Natural killer cell (primary cell): ENCODE results near the gene MS4A6E. TPM values are rescaled to one million over a fixed set of nuclear protein-coding genes. Genes with fewer than 3 reads are reported as not detected.

ENCODE experiments used
- ATAC-seq, 3 donors: fragments of 150-1000 bp in 2 of 3; fragments of 200-7000 bp in 1 of 3; cut with Tn5 transposase; 1 replicate in 1 of 3; 2 replicates in 2 of 3; pipeline ENCODE4 v1.10.0; 2021; ENCODE audit warnings: mild to moderate bottlenecking in 2 of 3, moderate library complexity in 2 of 3
- DNase-seq, 2 donors: peaks; one replicate each; pipeline versions ENCODE4 v3.0.0 to v3.0.0-alpha.2; 2013 to 2021; ENCODE audit warnings: mixed read lengths in 1 of 2
- H3K27ac ChIP-seq: one replicate; pipeline ENCODE4 v1.5.1; 2013; ENCODE audit warnings: mild to moderate bottlenecking, low read length
- H3K27me3 ChIP-seq: one replicate; pipeline ENCODE4 v1.6.1; 2013; ENCODE audit warnings: low read length; ENCODE audit not compliant: control insufficient read depth, insufficient read depth
- H3K36me3 ChIP-seq: one replicate; pipeline ENCODE4 v1.6.1; 2013; ENCODE audit warnings: low read length; ENCODE audit not compliant: control insufficient read depth, insufficient read depth
- H3K4me1 ChIP-seq: one replicate; pipeline ENCODE4 v1.6.1; 2013; ENCODE audit warnings: low read length; ENCODE audit not compliant: control insufficient read depth, insufficient read depth
- H3K4me3 ChIP-seq: one replicate; pipeline ENCODE4 v1.5.1; 2013; ENCODE audit warnings: low read length
- H3K9me3 ChIP-seq: one replicate; pipeline ENCODE4 v1.6.1; 2013; ENCODE audit warnings: low read length; ENCODE audit not compliant: control insufficient read depth, insufficient read depth
- H3K27ac Mint-ChIP-seq, 2 donors: one replicate each; pipeline ENCODE4 v1.8.0; 2022; ENCODE audit warnings: mild to moderate bottlenecking in 2 of 2, mixed read lengths in 2 of 2, moderate library complexity in 1 of 2
- H3K27me3 Mint-ChIP-seq, 2 donors: one replicate each; pipeline ENCODE4 v1.8.0; 2022; ENCODE audit warnings: low read depth in 2 of 2, mixed read lengths in 2 of 2
- H3K36me3 Mint-ChIP-seq: one replicate; pipeline ENCODE4 v1.8.0; 2022; ENCODE audit warnings: mixed read lengths
- H3K4me1 Mint-ChIP-seq, 2 donors: one replicate each; pipeline ENCODE4 v1.8.0; 2022; ENCODE audit warnings: mixed read lengths in 2 of 2
- H3K4me3 Mint-ChIP-seq: one replicate; pipeline ENCODE4 v1.8.0; 2022; ENCODE audit warnings: mild to moderate bottlenecking, moderate library complexity, mixed read lengths
- H3K9me3 Mint-ChIP-seq, 2 donors: one replicate each; pipeline ENCODE4 v1.8.0; 2022; ENCODE audit warnings: mixed read lengths in 2 of 2
- CTCF ChIP-seq: fragments of 200-600 bp; IDR thresholded peaks from one replicate; pipeline ENCODE4 v1.8.0; 2022; ENCODE audit warnings: antibody characterized with exemption
- WGBS: methylation state at CpG from one replicate; pipeline ENCODE4 v1.1.7; 2013; ENCODE audit warnings: missing lambda C conversion rate; ENCODE audit not compliant: insufficient coverage; 5-methylcytosine and 5-hydroxymethylcytosine counted together
- intact Hi-C: fragments of 100-400 bp; cut with micrococcal nuclease; formaldehyde crosslinking; loops from one replicate; pipeline ENCODE4 v1.14.2; 2022
- total RNA-seq, 4 donors: library from RNA; stranded (reverse); fragments of 120-200 nt in 1 of 4; gene quantifications; one replicate each; pipeline versions ENCODE4 v1.2.3 to v1.2.4, GENCODE V29; 2013 to 2022

The MS4A6E gene
- total RNA-seq, 3 donors from 2014 or later (not counting 1 experiment from before 2014, with no cell fraction given) = not detected

GRCh38 chr11:60357771-60358170, 30.7 kb downstream of the MS4A6E start:
- peaks cover 0 to 1% of the 10 kb centered on the region in 2 donors for H3K27me3 Mint-ChIP-seq
- Histone ChIP-seq H3K36me3 (no peaks in the 10 kb centered on the region), H3K27ac (no peak overlapping the region), H3K4me3 (no peak overlapping the region), H3K27me3 (no peaks in the 10 kb centered on the region), H3K4me1 (no peaks in the 10 kb centered on the region), H3K9me3 (peaks cover 7% of the 10 kb centered on the region)
- DNase-seq = no peak
- H3K4me1 Mint-ChIP-seq = no peaks in the 10 kb centered on the region
- ATAC-seq = no peak
- intact Hi-C loops = no loop called here
- TF ChIP-seq CTCF = no peak
- no peaks in the 10 kb centered on the region for H3K36me3 Mint-ChIP-seq
- WGBS = 0% methylated on average over 2 of the region's 2 CpGs
- no peaks in the 10 kb centered on the region for H3K9me3 Mint-ChIP-seq
- H3K4me3 Mint-ChIP-seq = no peak overlapping the region
- H3K27ac Mint-ChIP-seq = no peak overlapping the region

- Histone ChIP-seq H3K36me3 (no peaks in the 10 kb centered on the region), H3K4me3 (no peak overlapping the region), H3K27me3 (no peaks in the 10 kb centered on the region), H3K27ac (no peak overlapping the region), H3K9me3 (peaks cover 7% of the 10 kb centered on the region), H3K4me1 (no peaks in the 10 kb centered on the region)
- no peaks in the 10 kb centered on the region for H3K9me3 Mint-ChIP-seq
- no peak for DNase-seq
- intact Hi-C loops = loop anchor here (5.0 kb wide), 1 partner anchor 127 kb away; no protein-coding TSS in a partner anchor
- ATAC-seq = no peak
- H3K4me1 Mint-ChIP-seq = peaks cover 0 to 8% of the 10 kb centered on the region in 2 donors
- peaks cover 10 to 24% of the 10 kb centered on the region in 2 donors for H3K27me3 Mint-ChIP-seq
- TF ChIP-seq CTCF = no peak
- 88% methylated on average over 4 of the region's 4 CpGs for WGBS
- no peak overlapping the region for H3K27ac Mint-ChIP-seq
- H3K36me3 Mint-ChIP-seq = no peaks in the 10 kb centered on the region
- H3K4me3 Mint-ChIP-seq = no peak overlapping the region
Measured at GRCh38 chr11:60360621-60361020, 33.6 kb downstream of the MS4A6E start.

GRCh38 chr11:60362241-60362640, 35.2 kb downstream of the MS4A6E start:
- no peaks in the 10 kb centered on the region for H3K36me3 Mint-ChIP-seq
- no peak for ATAC-seq
- Histone ChIP-seq H3K4me3 (no peak overlapping the region), H3K36me3 (no peaks in the 10 kb centered on the region), H3K9me3 (peaks cover 7% of the 10 kb centered on the region), H3K27me3 (no peaks in the 10 kb centered on the region), H3K27ac (no peak overlapping the region), H3K4me1 (no peaks in the 10 kb centered on the region)
- H3K4me3 Mint-ChIP-seq = no peak overlapping the region
- no peak for DNase-seq
- H3K4me1 Mint-ChIP-seq = peaks cover 0 to 8% of the 10 kb centered on the region in 2 donors
- H3K27ac Mint-ChIP-seq = no peak overlapping the region
- intact Hi-C loops = loop anchor here (5.0 kb wide), 1 partner anchor 125 kb away; no protein-coding TSS in a partner anchor
- no peaks in the 10 kb centered on the region for H3K9me3 Mint-ChIP-seq
- H3K27me3 Mint-ChIP-seq = peaks cover 10 to 24% of the 10 kb centered on the region in 2 donors
- no peak for TF ChIP-seq CTCF
- 43% methylated on average over 1 of the region's 1 CpG for WGBS
